Stimulated activated CD8-positive, alpha-beta memory T cell treated with anti-CD3 and anti-CD28 coated beads, Interleukin-2, amount 100 ng/mL, for 48 hours (primary cell): Measurements from ENCODE around the gene GP1BA.
A peak's percentile ranks its signal among the peaks of the same experiment; 100 is the strongest.
"Not testable (repeated sequence)": the region's sequence is repeated elsewhere in the genome, so short reads cannot be mapped to it uniquely, and the experiment has no call there.

ENCODE experiments used
- DNase-seq, 2 donors: peaks; one replicate each; pipeline ENCODE4 v3.0.0-alpha.2; 2020; ENCODE audit warnings: low read depth in 2 of 2

The GP1BA gene

DNA sequence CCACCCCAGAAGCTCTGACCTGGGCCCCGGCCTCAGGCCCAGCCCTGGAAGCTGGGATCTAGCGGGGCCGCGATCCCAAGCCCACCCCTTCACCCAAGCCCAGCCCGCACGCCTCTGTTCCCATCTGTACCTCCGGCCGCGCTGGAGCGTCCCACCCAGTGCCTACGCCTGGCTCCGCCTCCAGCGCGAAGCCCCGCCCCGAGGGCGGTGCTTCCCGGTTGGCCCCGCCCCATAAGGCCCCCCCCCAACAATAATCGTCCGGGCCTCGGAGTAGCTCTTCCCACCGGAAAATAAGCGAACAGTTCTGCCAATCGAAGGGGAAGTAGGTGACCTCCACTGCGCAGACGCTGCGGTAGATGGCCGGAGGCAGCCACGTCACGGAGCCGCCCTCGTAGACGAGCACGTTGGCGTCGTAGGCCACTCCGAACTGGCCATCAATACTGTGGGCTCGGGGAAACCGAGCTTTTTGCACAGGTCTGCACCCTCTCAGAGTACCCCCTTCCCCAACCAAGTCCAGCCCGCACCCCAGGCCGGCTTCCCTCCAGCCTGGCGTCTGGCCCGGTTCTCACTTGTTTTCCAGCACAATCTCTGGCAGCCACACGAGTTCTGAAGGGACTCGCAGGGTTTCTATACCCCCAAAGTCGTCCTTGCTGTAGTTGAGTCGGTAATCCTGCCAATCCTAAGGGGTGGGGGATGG is 30.3 kb upstream of the GP1BA start:
- no peak for DNase-seq

DNA sequence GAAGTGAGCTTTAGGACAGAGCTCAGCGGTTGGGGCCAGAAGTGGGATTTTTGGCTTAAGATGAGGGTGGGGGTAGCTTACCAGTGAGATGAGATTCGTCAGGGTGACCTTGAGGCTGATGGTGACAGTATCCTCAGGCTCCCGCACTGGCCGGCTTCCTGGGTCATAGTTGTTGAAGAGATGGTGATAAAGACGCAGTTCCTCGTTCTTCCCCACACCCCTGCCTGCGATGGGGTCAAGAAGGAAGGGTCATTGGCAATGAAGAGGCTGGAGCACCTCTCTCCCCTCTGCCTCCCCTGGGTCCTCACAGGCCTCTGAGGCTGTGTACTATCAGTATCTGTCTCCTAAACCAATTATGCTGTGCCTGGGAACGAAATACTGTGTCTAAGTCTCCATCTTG is 29.5 kb upstream of the GP1BA start:
- DNase-seq: no peak

GRCh38 chr17:4903051-4903818 is 28.8 kb upstream of the GP1BA start, which contains the start of gene CHRNE:
TSS of gene CHRNE (minus strand) at chr17:4903098. CDS start at chr17:4903063, 35 bp downstream.
- DNase-seq: peak; percentile 49 to 72

- not testable (repeated sequence) for DNase-seq
These were observed 25.4 kb upstream of the GP1BA start for GRCh38 chr17:4906642-4907041.

DNA sequence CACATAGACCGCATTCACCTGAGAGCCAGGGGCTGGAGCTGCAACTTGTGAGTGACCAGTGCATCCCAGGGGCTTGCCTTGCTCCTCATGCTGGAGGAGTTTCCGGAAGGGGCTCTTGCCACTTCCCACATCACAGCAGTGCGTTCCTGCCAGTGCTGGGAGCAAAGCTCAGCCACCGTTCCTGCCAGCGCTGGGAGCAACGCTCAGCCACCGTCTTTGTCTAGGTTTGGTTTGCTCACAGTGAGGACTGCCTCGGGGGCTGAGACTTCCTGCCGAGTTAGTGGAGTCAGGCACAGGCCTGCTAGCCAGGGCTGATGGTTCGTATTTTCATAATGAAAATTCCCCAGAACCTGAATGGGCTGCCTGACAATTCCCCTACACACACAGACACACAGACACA is 23.8 kb upstream of the GP1BA start:
- no peak for DNase-seq

DNA sequence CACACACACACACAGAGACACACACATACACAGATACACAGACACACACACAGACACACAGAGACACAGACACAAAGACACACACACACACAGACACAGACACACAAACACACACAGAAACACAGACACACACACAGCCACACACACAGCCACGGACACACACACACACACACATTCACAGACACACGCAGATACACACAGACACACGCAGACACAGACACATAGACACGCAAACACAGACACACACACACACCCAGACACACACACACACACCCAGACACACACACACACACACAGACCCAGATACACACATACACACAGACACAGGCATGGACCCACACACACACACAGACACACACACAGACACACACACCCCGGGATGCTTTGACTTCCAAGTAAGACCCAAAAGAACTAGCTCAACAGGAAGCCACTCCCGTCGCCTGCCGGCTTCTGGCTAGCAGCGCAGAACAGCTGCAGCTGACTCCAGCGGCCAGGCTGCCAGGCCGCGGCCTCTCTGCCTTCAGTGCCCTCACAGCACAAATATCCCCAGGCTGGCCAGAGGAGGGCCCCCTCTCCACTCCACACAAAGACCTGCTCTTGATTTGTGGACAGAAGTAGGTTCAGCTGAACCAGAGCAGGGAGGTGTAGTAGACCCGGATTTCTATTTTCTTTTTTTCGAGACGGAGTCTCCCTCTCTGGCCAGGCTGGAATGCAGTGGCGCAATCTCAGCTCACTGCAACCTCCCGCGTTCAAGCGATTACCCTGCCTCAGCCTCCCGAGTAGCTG is 23.2 kb upstream of the GP1BA start:
- peak; percentile 52 to 62 for DNase-seq

DNA sequence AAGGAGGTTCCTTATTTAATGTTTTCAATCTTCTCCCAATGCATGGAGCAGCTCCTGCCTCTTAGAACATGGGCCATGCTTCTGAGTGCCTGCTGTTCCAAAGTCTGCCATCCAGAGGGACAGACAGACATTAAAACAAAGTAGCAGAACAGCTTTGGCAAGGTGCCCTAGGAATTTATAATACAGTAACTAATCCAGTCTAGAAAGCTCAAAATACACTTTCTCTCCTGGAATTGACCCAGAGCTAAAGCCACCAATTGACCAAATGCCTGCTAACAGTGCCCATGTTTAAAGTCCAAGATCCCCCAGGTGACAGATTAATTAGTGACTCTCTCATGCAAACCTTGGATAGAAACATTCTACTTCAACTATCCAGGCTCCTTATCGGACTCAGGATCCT is 18.1 kb upstream of the GP1BA start:
- DNase-seq: no peak

GRCh38 chr17:4914551-4914950 is 17.5 kb upstream of the GP1BA start:
- not testable (repeated sequence) for DNase-seq

DNA sequence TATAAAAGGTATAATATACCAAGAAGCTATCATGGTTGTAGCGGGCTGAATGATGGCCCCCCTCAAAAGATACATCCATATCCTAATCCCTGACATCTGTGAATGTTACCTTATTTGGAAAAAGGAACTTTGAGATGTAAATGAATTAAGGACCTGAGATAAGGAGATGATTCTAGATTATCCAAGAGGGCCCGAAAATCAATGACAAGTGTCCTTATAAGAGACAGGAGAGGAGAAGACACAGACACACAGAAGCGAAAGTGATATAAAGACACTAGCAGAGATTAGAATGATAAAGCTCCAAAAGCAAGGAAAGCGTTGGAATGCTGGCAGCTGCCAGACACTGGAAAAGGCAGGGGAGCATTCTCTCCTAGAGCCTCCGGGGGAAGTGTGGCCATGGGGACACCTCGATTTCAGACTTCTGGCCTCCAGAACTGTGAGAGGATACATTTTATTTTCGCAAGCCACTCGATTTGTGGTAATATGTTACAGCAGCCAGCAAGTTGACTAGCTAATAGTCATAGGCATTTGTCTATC is 12.5 kb upstream of the GP1BA start:
- DNase-seq: no peak

- no peak for DNase-seq
These were observed 11.6 kb upstream of the GP1BA start for GRCh38 chr17:4920351-4921048.

DNA sequence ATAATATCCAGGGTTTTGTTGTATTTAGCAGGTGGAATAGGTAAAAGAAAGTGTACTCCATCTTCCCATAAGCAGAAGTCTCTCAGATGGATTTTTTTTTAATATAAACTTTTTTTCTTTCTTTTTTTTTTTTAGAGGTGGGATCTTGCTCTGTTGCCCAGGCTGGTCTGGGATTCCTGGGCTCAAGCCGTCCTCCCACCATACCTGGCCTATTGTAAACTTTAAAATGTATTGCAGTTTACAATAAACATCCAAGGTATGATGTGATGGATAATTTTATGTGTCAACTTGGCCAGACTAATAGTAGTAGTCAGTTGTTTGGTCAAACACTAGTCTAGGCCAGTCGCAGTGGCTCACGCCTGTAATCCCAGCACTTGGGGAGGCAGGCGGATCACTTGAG is 10.8 kb upstream of the GP1BA start:
- DNase-seq: no peak

DNA sequence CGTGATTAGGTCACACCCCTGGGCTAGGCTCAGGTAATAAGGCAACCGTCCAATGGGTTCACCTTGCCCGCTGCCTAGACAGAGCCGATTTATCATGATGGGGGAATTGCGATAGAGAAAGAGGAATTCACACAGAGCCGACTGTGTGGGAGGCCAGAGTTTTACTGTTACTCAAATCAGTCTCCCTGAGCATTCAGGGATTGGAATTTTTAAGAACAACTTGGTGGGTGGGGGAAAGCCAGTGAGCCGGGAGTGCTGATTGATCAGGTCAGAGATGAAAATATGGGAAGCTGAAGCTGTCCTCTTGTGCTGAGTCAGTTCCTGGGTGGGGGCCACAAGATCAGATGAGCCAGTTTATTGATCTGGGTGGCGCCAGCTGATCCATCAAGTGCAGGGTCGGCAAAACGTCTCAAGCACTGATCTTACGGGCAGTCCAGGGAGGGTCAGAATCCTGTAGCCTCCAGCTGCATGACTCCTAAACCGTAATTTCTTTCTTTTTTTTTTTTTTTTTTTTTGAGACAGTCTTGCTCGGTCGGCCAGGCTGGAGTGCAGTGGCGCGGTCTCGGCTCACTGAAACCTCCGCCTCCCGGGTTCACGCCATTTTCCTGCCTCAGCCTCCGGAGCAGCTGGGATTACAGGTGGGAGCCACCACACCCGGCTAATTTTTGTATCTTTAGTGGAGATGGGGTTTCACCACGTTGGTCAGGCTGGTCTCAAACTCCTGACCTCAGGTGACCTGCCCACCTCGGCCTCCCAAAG is 5.3 kb upstream of the GP1BA start:
- not testable (repeated sequence) for DNase-seq

- no peak for DNase-seq
These were observed 3.2 kb upstream of the GP1BA start for GRCh38 chr17:4928881-4929280.

- no peak for DNase-seq
These were observed 679 bp downstream of the GP1BA start for GRCh38 chr17:4932756-4933155.

DNA sequence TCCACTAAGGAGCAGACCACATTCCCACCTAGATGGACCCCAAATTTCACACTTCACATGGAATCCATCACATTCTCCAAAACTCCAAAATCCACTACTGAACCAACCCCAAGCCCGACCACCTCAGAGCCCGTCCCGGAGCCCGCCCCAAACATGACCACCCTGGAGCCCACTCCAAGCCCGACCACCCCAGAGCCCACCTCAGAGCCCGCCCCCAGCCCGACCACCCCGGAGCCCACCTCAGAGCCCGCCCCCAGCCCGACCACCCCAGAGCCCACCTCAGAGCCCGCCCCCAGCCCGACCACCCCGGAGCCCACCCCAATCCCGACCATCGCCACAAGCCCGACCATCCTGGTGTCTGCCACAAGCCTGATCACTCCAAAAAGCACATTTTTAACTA is 1.6 kb downstream of the GP1BA start:
- no peak for DNase-seq

- DNase-seq: no peak
These were observed 2.3 kb downstream of the GP1BA start for GRCh38 chr17:4934173-4934979.

- DNase-seq: no peak
These were observed 3.6 kb downstream of the GP1BA start for GRCh38 chr17:4935650-4936049.

GRCh38 chr17:4936436-4936835 is 4.4 kb downstream of the GP1BA start:
- no peak for DNase-seq

DNA sequence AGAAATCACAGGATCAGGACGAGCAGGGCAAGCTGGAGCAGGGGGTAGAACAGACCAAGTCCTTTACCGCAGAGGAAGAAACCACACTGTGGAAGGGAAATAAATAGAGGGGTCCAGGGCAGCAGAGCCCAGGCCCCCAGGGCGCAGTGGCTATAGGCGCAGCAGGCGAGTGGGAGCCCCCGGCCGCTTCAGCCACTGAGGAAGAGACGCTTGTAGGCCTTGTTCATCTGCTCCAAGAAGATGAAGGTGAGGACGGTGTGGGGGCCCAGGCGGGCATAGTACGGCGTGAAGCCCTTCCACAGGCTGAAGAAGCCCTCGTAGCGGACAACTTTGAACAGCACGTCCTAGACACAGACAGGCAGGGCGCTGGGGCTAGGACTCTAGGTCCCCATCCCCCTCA is 5.5 kb downstream of the GP1BA start:
- no peak for DNase-seq

- DNase-seq: no peak
These were observed 6.0 kb downstream of the GP1BA start for GRCh38 chr17:4938069-4938491.
